Vagina (tissue), 2 donors: Measurements from ENCODE around the gene EIF4G1.

Experiments used
- CTCF ChIP-seq, 3 experiments: fragments of 450-650 bp in 2 of 3; fragments of 200-600 bp in 1 of 3; sonication (generic) in 1 of 3; IDR thresholded peaks; one replicate each; pipeline ENCODE4 v1.5.1; 2017 to 2019; ENCODE audit warnings: antibody characterized with exemption in 3 of 3, mild to moderate bottlenecking in 2 of 3, moderate library complexity in 2 of 3
- POLR2A ChIP-seq, 2 donors: fragments of 450-650 bp; IDR thresholded peaks; one replicate each; pipeline ENCODE4 v1.6.1; 2017; ENCODE audit warnings: antibody characterized with exemption in 2 of 2, mild to moderate bottlenecking in 2 of 2, moderate library complexity in 2 of 2

- TF ChIP-seq CTCF (IDR thresholded peaks at IDR 0.05) (no peak), POLR2A (IDR thresholded peaks at IDR 0.05) (no peak)
These were observed 41.0 kb downstream of the EIF4G1 start for GRCh38 chr3:184355261-184356040.
